22Rv1 (cell line): Measurements from ENCODE around the gene COG2.

ENCODE experiments used
- CTCF ChIP-seq: fragments of 450-650 bp; IDR thresholded peaks from 2 replicates; pipeline ENCODE4 v1.5.1; 2017; ENCODE audit warnings: mild to moderate bottlenecking
- ZFX ChIP-seq: fragments of 450-650 bp; IDR thresholded peaks from 2 replicates; pipeline ENCODE4 v1.6.1; 2017; ENCODE audit warnings: antibody characterized with exemption, borderline replicate concordance

- no peak for TF ChIP-seq CTCF
- TF ChIP-seq ZFX = no peak
Observed at GRCh38 chr1:230701434-230701833, 59.2 kb downstream of the COG2 start.
